ENCODE results near the gene GLB1L2.

Gene GLB1L2

GRCh38 chr11:134407923-134408322, 76.1 kb downstream of the GLB1L2 start:
- no peak for DNase-seq

- DNase-seq = no peak
These were observed 78.0 kb downstream of the GLB1L2 start for GRCh38 chr11:134409552-134410429.

GRCh38 chr11:134410766-134411165, 79.0 kb downstream of the GLB1L2 start:
- DNase-seq = no peak

- no peak for DNase-seq
These were observed 80.6 kb downstream of the GLB1L2 start, which contains the start of gene B3GAT1 for GRCh38 chr11:134412203-134413042. Gene B3GAT1, minus strand, starts transcription at chr11:134412242. Its CDS starts 24,583 bp downstream, at chr11:134387659.

GRCh38 chr11:134413043-134413825, 81.4 kb downstream of the GLB1L2 start:
- no peak for DNase-seq

GRCh38 chr11:134413826-134414731, 82.3 kb downstream of the GLB1L2 start:
- DNase-seq = no peak

GRCh38 chr11:134414766-134415765, 83.3 kb downstream of the GLB1L2 start:
- no peak for DNase-seq

GRCh38 chr11:134416726-134417125, 84.9 kb downstream of the GLB1L2 start:
- DNase-seq = no peak

GRCh38 chr11:134417871-134418840, 86.4 kb downstream of the GLB1L2 start:
- DNase-seq = no peak

- DNase-seq = no peak
These were observed 91.3 kb downstream of the GLB1L2 start for GRCh38 chr11:134423106-134423505.

GRCh38 chr11:134425413-134425812, 93.6 kb downstream of the GLB1L2 start:
- no peak for DNase-seq

Data from HCEC 1CT (cell line).